GM10266 (cell line): Measurements from ENCODE around the gene ARID2.

Source experiments
- DNase-seq: peaks from one replicate; pipeline ENCODE4 v3.0.0; 2012; ENCODE audit errors: extremely low spot score
- TF ChIP-seq, protein P1 (sequence below): IDR thresholded peaks from 2 replicates; pipeline ENCODE4 v1.5.1; 2012; ENCODE audit warnings: mild to moderate bottlenecking, low read depth; ENCODE audit not compliant: control insufficient read depth, insufficient read depth; ENCODE audit errors: missing control alignments

ARID2 gene, protein sequence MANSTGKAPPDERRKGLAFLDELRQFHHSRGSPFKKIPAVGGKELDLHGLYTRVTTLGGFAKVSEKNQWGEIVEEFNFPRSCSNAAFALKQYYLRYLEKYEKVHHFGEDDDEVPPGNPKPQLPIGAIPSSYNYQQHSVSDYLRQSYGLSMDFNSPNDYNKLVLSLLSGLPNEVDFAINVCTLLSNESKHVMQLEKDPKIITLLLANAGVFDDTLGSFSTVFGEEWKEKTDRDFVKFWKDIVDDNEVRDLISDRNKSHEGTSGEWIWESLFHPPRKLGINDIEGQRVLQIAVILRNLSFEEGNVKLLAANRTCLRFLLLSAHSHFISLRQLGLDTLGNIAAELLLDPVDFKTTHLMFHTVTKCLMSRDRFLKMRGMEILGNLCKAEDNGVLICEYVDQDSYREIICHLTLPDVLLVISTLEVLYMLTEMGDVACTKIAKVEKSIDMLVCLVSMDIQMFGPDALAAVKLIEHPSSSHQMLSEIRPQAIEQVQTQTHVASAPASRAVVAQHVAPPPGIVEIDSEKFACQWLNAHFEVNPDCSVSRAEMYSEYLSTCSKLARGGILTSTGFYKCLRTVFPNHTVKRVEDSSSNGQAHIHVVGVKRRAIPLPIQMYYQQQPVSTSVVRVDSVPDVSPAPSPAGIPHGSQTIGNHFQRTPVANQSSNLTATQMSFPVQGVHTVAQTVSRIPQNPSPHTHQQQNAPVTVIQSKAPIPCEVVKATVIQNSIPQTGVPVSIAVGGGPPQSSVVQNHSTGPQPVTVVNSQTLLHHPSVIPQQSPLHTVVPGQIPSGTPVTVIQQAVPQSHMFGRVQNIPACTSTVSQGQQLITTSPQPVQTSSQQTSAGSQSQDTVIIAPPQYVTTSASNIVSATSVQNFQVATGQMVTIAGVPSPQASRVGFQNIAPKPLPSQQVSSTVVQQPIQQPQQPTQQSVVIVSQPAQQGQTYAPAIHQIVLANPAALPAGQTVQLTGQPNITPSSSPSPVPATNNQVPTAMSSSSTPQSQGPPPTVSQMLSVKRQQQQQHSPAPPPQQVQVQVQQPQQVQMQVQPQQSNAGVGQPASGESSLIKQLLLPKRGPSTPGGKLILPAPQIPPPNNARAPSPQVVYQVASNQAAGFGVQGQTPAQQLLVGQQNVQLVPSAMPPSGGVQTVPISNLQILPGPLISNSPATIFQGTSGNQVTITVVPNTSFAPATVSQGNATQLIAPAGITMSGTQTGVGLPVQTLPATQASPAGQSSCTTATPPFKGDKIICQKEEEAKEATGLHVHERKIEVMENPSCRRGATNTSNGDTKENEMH (N-terminal part only)

GRCh38 chr12:45729233-45730083, at the start of gene ARID2:
Gene ARID2, plus strand, starts transcription at chr12:45729706. Its CDS starts 131 bp downstream, at chr12:45729837.
- TF ChIP-seq, protein P1, sequence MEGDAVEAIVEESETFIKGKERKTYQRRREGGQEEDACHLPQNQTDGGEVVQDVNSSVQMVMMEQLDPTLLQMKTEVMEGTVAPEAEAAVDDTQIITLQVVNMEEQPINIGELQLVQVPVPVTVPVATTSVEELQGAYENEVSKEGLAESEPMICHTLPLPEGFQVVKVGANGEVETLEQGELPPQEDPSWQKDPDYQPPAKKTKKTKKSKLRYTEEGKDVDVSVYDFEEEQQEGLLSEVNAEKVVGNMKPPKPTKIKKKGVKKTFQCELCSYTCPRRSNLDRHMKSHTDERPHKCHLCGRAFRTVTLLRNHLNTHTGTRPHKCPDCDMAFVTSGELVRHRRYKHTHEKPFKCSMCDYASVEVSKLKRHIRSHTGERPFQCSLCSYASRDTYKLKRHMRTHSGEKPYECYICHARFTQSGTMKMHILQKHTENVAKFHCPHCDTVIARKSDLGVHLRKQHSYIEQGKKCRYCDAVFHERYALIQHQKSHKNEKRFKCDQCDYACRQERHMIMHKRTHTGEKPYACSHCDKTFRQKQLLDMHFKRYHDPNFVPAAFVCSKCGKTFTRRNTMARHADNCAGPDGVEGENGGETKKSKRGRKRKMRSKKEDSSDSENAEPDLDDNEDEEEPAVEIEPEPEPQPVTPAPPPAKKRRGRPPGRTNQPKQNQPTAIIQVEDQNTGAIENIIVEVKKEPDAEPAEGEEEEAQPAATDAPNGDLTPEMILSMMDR: no peak
- peak; percentile 74 for DNase-seq

GRCh38 chr12:45680362-45680761, 49.1 kb upstream of the ARID2 start:
- TF ChIP-seq, protein P1: no peak
- no peak for DNase-seq

- TF ChIP-seq, protein P1: no peak
- no peak for DNase-seq
Observed at GRCh38 chr12:45681465-45681864, 48.0 kb upstream of the ARID2 start.

DNA sequence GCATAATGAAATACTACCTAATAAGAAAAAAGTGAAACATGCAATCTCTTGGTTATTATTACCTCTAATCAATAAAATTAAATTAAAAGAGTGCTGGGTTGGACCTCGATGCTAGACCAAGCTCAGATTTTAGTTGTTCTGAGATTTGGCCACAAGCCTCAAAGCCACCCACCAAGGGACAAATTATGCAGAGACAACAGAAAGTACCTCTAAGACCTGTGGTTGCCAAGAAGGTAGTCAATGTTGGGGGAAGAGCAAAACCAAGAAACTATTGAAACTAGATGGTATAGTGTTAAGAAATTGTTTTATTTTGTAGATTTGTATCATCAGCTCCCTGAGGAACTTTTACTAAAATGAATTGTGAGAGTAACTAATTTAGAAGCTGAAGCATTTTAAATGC, 43.8 kb upstream of the ARID2 start:
- no peak for DNase-seq
- TF ChIP-seq, protein P1: no peak

DNA sequence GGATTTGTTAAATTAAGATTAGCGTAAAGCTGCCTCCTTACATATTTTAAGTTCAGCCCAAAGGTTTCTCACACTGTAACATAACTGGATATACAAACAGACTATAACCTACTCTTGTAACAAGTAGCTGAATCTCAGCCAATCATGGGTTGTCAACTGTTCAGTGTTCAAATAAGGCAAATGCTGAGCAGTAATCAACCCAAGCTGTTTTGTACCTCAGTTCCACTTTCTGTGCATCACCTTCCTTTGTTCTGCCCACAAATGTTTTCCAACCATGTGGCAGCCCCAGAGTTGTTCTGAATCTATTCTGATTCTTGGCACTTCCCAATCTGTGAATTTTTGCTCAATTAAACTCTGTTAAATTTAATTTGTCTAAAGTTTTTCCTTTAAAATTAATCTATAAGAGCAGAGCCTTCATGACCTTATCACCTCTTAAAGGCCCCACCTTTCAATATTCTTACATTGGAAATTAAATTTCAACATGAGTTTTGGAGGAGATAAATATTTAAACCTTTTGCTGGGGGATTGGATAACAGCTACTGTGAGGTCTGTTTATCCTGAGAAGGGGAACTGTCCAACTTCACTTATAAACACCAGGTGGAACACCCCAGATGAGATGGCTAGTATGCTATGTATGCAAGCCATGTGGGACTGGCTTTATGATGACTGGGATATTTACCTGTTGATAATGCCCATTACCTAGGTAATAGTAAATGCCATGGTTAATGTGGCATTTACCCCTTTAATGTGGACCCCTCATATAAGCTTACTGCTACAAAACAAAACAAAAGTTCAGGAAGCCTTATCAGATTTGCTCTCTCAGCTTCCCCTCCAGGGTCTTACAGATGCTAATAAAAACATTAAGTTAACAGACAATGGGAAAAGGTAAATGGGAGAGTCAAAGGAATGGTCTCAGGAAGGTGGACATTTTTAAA, 42.2 kb upstream of the ARID2 start:
- no peak for DNase-seq
- TF ChIP-seq, protein P1: no peak

GRCh38 chr12:45688183-45688582, 41.3 kb upstream of the ARID2 start:
- DNase-seq: no peak
- TF ChIP-seq, protein P1: no peak
